Measurements from ENCODE around the gene PAK3.

Gene PAK3

DNA sequence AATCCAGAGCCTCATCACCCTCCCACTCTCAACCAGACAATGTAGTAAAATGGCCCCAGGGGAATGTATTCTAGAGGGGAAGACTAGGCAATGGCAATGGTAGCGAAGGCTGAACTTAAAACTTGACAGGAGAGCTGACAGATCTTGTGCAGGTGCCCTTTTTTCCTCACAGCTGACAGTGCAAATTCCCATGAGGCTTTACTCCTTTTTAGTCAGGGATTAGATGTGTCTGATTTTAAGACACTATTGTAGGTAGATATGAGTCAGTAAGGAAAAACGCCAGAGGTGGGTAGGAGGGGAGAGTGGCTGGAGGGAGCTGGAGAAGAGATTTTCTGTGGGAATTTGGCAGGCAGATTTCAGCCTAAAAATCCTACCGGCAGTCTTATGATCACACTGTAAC is 163.6 kb downstream of the PAK3 start:
- no peak overlapping the region for H3K9ac ChIP-seq (ENCODE audit: low read length)
- no peaks in the 10 kb centered on the region for H4K20me1 ChIP-seq (ENCODE audit: low read depth, low read length)
- H3K9me3 ChIP-seq (ENCODE audit: insufficient read depth, low read length) = no peaks in the 10 kb centered on the region
- no peak overlapping the region for H3K4me3 ChIP-seq (ENCODE audit: insufficient read depth, low read length, poor library complexity, severe bottlenecking)
- H3K4me2 ChIP-seq (ENCODE audit: low read depth, low read length, poor library complexity, severe bottlenecking) = no peak overlapping the region
- no peaks in the 10 kb centered on the region for H3F3A ChIP-seq (ENCODE audit: insufficient read depth)
- no peak for TF ChIP-seq EZH2phosphoT487 (conservative IDR thresholded peaks at IDR 0.05; ENCODE audit: low read length)
- TF ChIP-seq, protein P1, sequence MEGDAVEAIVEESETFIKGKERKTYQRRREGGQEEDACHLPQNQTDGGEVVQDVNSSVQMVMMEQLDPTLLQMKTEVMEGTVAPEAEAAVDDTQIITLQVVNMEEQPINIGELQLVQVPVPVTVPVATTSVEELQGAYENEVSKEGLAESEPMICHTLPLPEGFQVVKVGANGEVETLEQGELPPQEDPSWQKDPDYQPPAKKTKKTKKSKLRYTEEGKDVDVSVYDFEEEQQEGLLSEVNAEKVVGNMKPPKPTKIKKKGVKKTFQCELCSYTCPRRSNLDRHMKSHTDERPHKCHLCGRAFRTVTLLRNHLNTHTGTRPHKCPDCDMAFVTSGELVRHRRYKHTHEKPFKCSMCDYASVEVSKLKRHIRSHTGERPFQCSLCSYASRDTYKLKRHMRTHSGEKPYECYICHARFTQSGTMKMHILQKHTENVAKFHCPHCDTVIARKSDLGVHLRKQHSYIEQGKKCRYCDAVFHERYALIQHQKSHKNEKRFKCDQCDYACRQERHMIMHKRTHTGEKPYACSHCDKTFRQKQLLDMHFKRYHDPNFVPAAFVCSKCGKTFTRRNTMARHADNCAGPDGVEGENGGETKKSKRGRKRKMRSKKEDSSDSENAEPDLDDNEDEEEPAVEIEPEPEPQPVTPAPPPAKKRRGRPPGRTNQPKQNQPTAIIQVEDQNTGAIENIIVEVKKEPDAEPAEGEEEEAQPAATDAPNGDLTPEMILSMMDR (IDR thresholded peaks at IDR 0.05; ENCODE audit: insufficient read depth, low read length, poor library complexity, severe bottlenecking) = no peak
- no peaks in the 10 kb centered on the region for H3K27me3 ChIP-seq (ENCODE audit: low read length)
- no peaks in the 10 kb centered on the region for H3K79me2 ChIP-seq (ENCODE audit: insufficient read depth, low read length)
- H3K36me3 ChIP-seq (ENCODE audit: low read length) = no peaks in the 10 kb centered on the region
- H3K27ac ChIP-seq (ENCODE audit: low read depth, low read length) = no peak overlapping the region
- H2AFZ ChIP-seq (ENCODE audit: low read depth, low read length, severe bottlenecking) = no peak overlapping the region
- H3K9me2 ChIP-seq (replicated peaks; ENCODE audit: insufficient read depth, low read length) = no peaks in the 10 kb centered on the region

DNA sequence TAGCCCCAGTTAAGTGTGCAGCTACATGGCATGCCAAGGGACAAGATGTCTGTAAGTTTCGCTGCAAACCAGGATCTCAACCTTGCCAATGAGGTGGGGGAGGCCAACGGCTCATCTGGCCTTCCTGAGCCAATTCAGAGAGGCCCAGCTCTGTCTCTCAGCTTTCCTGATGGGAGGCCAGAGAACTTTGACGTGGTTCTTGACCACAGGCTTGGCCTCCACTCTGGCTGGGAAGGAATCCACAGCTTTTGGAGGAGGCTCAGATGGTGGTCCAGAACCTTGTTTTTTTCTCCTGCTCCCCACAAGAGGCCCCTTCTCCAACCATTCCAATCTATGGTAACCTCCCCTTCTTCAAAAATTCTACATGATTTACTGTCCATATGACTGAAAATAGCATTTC is 164.5 kb downstream of the PAK3 start:
- TF ChIP-seq, protein P1 (IDR thresholded peaks at IDR 0.05; ENCODE audit: insufficient read depth, low read length, poor library complexity, severe bottlenecking) = no peak
- TF ChIP-seq EZH2phosphoT487 (conservative IDR thresholded peaks at IDR 0.05; ENCODE audit: low read length) = no peak
- H3K79me2 ChIP-seq (ENCODE audit: insufficient read depth, low read length) = no peaks in the 10 kb centered on the region
- H3F3A ChIP-seq (ENCODE audit: insufficient read depth) = no peaks in the 10 kb centered on the region
- no peaks in the 10 kb centered on the region for H3K27me3 ChIP-seq (ENCODE audit: low read length)
- no peaks in the 10 kb centered on the region for H3K36me3 ChIP-seq (ENCODE audit: low read length)
- no peak overlapping the region for H3K27ac ChIP-seq (ENCODE audit: low read depth, low read length)
- H4K20me1 ChIP-seq (ENCODE audit: low read depth, low read length) = no peaks in the 10 kb centered on the region
- H3K9ac ChIP-seq (ENCODE audit: low read length) = no peak overlapping the region
- no peaks in the 10 kb centered on the region for H3K9me3 ChIP-seq (ENCODE audit: insufficient read depth, low read length)
- no peak overlapping the region for H3K4me3 ChIP-seq (ENCODE audit: insufficient read depth, low read length, poor library complexity, severe bottlenecking)
- H3K9me2 ChIP-seq (replicated peaks; ENCODE audit: insufficient read depth, low read length) = no peaks in the 10 kb centered on the region
- H2AFZ ChIP-seq (ENCODE audit: low read depth, low read length, severe bottlenecking) = no peak overlapping the region
- no peak overlapping the region for H3K4me2 ChIP-seq (ENCODE audit: low read depth, low read length, poor library complexity, severe bottlenecking)

DNA sequence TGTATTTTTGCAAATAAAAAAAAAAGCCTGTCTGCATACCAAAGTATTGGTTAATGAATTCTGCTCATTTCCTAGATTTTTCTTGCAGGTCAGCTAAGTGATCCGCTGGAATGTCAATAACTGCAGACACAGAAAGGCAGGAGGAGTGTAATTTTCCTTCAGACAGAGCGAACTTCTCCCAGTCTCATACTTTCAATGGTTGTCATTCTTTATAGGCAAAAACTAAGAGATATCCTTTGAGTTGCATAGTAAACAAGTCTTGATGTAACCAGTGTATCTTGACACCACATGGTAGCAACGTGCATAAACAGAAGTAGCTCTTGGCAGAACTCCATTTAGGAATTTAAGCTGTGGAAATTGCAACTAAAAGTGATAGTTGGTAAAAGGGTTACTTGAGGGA is 166.1 kb downstream of the PAK3 start:
- no peaks in the 10 kb centered on the region for H3K9me3 ChIP-seq (ENCODE audit: insufficient read depth, low read length)
- no peaks in the 10 kb centered on the region for H3K36me3 ChIP-seq (ENCODE audit: low read length)
- no peak for TF ChIP-seq EZH2phosphoT487 (conservative IDR thresholded peaks at IDR 0.05; ENCODE audit: low read length)
- TF ChIP-seq, protein P1 (IDR thresholded peaks at IDR 0.05; ENCODE audit: insufficient read depth, low read length, poor library complexity, severe bottlenecking) = no peak

More for the DNA sequence above, 166.1 kb downstream of the PAK3 start:
- no peak overlapping the region for H3K27ac ChIP-seq (ENCODE audit: low read depth, low read length)
- no peaks in the 10 kb centered on the region for H3K9me2 ChIP-seq (replicated peaks; ENCODE audit: insufficient read depth, low read length)
- H3K9ac ChIP-seq (ENCODE audit: low read length) = no peak overlapping the region
- no peak overlapping the region for H3K4me3 ChIP-seq (ENCODE audit: insufficient read depth, low read length, poor library complexity, severe bottlenecking)
- H3K4me2 ChIP-seq (ENCODE audit: low read depth, low read length, poor library complexity, severe bottlenecking) = no peak overlapping the region
- no peak overlapping the region for H2AFZ ChIP-seq (ENCODE audit: low read depth, low read length, severe bottlenecking)
- H3K79me2 ChIP-seq (ENCODE audit: insufficient read depth, low read length) = no peaks in the 10 kb centered on the region
- H3K27me3 ChIP-seq (ENCODE audit: low read length) = no peaks in the 10 kb centered on the region
- no peaks in the 10 kb centered on the region for H4K20me1 ChIP-seq (ENCODE audit: low read depth, low read length)
- no peaks in the 10 kb centered on the region for H3F3A ChIP-seq (ENCODE audit: insufficient read depth)
